Prostate gland (tissue), 1 donor: ENCODE measurements around the gene ZNF213.

Experiments used
- POLR2A ChIP-seq: fragments of 450-650 bp; IDR thresholded peaks from one replicate; pipeline ENCODE4 v1.6.1; 2016; ENCODE audit warnings: antibody characterized with exemption, mild to moderate bottlenecking
- POLR2AphosphoS5 ChIP-seq: sonication (generic); formaldehyde crosslinking; IDR thresholded peaks from one replicate; pipeline ENCODE4 v1.6.1; 2017; ENCODE audit warnings: antibody characterized with exemption

- TF ChIP-seq POLR2AphosphoS5 (no peak), POLR2A (no peak)
These were observed 55.0 kb downstream of the ZNF213 start for GRCh38 chr16:3189869-3190268.
